ENCODE results near the gene PLXNA4.

The PLXNA4 gene

DNA sequence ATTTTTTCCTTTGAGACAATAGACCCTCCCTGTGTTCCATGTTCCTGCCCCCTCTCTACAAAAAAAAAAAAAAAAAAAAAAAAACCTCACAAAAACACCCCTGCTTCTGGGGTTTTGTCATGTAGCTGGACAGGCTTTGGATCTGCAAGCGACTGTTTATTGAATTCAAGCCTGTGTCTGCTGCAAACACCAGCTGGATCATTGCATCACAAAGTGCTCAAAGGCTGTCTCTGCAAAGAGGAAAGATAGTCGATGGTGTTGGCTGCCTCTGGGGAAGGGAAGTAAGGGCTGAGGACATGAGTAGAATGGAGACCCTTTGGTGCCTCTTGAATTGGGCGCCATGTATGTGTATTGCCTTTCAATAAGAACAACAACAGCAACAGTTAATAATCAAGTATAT, 471.2 kb downstream of the PLXNA4 start:
- no peak for DNase-seq (ENCODE audit: low read depth in 4 of 4, low spot score in 1 of 4)

DNA sequence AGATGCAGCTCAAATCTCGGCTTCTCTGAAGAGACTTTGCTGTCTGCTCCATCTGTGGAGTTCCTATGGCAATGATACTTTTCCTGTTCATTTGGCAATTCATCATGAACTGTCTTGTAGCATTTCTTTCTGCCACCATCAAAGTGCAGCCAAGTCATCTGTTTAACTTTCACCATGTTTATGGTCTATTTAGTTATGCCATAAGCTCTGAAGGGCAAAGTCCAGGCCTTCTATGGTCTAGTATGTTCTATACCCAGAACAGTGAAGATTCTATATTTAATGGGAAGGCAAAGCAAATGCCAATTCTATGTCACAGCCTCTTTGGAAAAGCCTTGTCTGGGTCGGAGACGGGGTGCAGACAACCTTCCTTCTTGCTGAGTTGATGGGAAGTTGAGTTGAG, 472.6 kb downstream of the PLXNA4 start:
- DNase-seq (ENCODE audit: low read depth in 4 of 4, low spot score in 1 of 4): no peak

GRCh38 chr7:132102942-132103341, 473.3 kb downstream of the PLXNA4 start:
- DNase-seq (ENCODE audit: low read depth in 4 of 4, low spot score in 1 of 4): no peak

GRCh38 chr7:132102391-132102790, 473.9 kb downstream of the PLXNA4 start:
- DNase-seq (ENCODE audit: low read depth in 4 of 4, low spot score in 1 of 4): no peak

DNA sequence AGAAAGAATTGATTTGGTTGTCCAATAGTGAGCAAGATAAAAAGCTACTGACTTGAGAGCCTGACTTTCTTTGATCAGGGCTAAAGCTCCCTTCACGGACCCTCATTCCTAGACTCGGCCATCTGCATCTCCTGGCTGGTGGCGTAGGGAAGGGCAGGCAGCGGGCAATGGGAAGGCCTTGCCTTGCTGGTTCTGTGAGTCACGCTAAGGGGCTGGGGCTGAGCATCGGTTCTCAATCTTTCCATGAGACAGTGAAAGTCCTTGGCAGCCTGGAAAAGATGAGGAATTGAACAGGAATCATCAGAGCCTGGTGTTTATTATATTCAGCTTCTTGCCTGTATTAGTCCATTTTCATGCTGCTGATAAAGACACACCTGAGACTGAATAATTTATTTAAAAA, 475.3 kb downstream of the PLXNA4 start:
- no peak for DNase-seq (ENCODE audit: low read depth in 4 of 4, low spot score in 1 of 4)

DNA sequence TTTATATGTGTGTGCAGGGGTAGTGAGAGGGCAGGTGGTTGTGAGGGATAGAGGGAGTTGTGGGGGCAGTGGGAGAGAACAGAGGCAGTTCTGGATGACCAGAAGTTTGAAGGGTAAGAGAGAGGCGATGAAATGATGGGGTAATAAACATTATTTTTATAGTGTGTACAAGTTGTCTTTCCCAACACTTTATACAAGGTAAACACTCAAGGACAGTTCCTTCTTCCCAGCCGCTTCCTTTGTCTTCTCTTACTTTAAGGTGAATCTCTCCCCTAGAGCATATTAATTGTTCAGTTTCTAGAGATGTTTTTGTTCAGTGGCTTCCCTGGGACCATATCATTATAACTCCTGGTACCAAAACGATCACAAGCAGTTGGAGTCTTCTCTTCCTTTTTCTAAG, 475.8 kb downstream of the PLXNA4 start:
- DNase-seq (ENCODE audit: low read depth in 4 of 4, low spot score in 1 of 4): no peak

- DNase-seq (ENCODE audit: low read depth in 4 of 4, low spot score in 1 of 4): no peak
Measured at GRCh38 chr7:132099163-132099562, 477.1 kb downstream of the PLXNA4 start.

DNA sequence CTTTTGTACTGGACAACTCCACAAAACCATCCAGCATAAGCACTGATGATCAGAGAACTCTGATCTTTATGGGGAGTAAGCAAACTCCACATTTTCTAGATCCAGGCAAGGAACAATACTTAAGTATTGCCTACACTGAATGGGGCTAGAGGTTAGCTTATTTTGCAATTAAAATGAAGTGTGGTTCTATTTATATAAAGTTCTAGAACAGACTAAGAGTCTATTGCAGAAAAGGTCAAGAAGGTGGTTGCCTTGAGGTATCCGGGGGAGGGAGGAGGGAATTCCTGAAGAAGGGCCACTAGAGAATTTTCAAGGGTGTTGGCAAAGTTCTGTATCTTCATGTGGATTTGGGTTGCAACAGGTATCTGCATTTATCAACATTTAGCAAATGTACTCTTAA, 477.9 kb downstream of the PLXNA4 start:
- DNase-seq (ENCODE audit: low read depth in 4 of 4, low spot score in 1 of 4): no peak

- DNase-seq (ENCODE audit: low read depth in 4 of 4, low spot score in 1 of 4): no peak
Measured at GRCh38 chr7:132097550-132098134, 478.6 kb downstream of the PLXNA4 start.

- DNase-seq (ENCODE audit: low read depth in 4 of 4, low spot score in 1 of 4): no peak
Measured at GRCh38 chr7:132095111-132095765, 481.0 kb downstream of the PLXNA4 start.

GRCh38 chr7:132092106-132092505, 484.2 kb downstream of the PLXNA4 start:
- DNase-seq (ENCODE audit: low read depth in 4 of 4, low spot score in 1 of 4): no peak

DNA sequence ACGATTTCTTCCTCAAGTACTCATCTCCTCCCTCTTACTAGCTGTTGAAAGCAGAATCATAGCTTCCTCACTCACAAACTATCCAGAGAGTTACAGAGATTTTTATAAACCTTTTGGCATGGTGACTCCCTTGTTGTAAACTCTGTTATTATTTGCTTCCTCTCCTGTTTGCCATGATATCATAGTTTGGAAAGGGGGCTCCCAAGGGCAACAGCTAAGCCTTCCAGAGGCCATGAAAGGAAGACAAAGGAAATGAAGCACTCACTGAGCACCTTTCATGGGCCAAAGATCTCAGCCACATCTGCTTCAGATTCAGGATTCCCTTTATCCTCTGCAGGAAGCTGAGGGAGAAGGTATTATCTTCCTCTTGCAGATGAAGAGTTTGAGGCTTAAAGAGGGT, 484.6 kb downstream of the PLXNA4 start:
- no peak for DNase-seq (ENCODE audit: low read depth in 4 of 4, low spot score in 1 of 4)

GRCh38 chr7:132090444-132090843, 485.8 kb downstream of the PLXNA4 start:
- no peak for DNase-seq (ENCODE audit: low read depth in 4 of 4, low spot score in 1 of 4)

GRCh38 chr7:132089356-132089755, 486.9 kb downstream of the PLXNA4 start:
- DNase-seq (ENCODE audit: low read depth in 4 of 4, low spot score in 1 of 4): no peak

DNA sequence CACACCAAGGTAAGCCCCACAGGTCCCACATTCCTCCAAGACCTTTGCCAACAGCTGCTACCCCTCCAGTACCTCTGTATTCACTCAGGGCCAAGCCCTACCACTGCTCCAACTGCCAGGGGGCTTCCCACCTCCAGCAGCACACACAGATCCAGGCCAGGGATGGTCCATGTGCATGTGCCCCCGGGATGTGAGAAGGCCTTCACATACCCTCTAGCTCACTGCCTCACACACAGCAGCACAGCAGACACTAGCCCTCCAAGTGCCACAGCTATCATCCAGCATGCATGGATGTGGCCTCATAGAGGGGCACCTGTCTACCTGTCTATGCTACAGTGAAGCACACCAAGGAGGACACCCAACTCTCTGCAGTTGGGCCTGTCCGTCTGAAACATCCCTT, 488.8 kb downstream of the PLXNA4 start:
- DNase-seq (ENCODE audit: low read depth in 4 of 4, low spot score in 1 of 4): no peak

DNA sequence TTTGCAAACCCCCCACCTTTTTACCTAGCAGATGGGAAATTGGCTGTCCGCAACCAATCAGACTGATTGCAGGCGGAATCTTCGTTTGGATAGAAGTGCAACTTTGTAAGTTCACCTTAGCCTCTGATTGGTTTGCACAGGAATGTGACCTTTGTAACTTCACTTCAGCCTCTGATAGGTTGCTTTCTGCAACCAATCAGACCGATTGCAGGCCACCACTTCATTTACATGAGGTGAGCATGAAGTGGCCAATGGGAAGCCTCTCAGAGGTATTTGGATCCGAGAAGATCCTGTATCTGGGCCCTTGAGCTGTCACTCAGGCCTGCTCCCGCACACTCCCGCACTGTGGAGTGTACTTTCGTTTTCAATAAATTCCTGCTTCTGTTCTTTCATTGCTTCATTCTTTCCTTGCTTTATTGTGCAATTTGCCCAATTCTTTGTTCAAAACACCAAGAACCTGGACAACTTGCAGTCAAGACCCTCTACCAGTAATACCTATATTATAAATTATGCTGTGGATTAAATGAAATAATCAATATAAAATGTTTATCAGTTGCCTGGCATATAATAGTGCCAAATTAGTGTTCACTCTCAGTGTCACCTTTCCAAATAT, 491.4 kb downstream of the PLXNA4 start:
- DNase-seq (ENCODE audit: low read depth in 4 of 4, low spot score in 1 of 4): no peak

GRCh38 chr7:132083537-132084123, 492.6 kb downstream of the PLXNA4 start:
- DNase-seq (ENCODE audit: low read depth in 4 of 4, low spot score in 1 of 4): no peak

GRCh38 chr7:132083126-132083525, 493.1 kb downstream of the PLXNA4 start:
- no peak for DNase-seq (ENCODE audit: low read depth in 4 of 4, low spot score in 1 of 4)

- no peak for DNase-seq (ENCODE audit: low read depth in 4 of 4, low spot score in 1 of 4)
Measured at GRCh38 chr7:132082394-132082793, 493.9 kb downstream of the PLXNA4 start.

DNA sequence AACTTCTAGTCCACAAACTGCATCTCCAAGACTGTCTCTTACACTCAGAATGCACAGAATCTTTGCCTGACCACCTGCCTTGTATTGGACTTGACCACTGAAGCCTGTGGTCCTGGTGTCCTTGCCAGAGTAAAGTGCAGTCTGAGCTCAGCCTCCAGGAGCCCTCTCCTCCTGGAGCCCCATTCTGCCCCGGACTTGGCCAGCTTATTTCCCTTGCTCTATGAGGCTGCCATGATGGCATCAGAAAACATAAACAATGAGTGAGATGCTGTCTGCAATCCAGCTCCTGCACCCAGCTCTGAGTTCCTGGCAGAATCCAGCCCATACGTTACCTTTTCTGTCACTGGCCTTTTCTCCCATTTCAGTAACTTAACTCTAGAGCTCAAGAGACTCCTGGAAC, 494.6 kb downstream of the PLXNA4 start:
- DNase-seq (ENCODE audit: low read depth in 4 of 4, low spot score in 1 of 4): no peak

GRCh38 chr7:132080967-132081668, 495.2 kb downstream of the PLXNA4 start:
- no peak for DNase-seq (ENCODE audit: low read depth in 4 of 4, low spot score in 1 of 4)

GRCh38 chr7:132080467-132080866, 495.8 kb downstream of the PLXNA4 start:
- no peak for DNase-seq (ENCODE audit: low read depth in 4 of 4, low spot score in 1 of 4)

All from stimulated activated CD4-positive, alpha-beta T cell treated with anti-CD3 and anti-CD28 coated beads, Interleukin-1b, Interleukin-23, amount 100 ng/mL, for 24 hours (primary cell).